Osteocyte (in vitro differentiated cells): ENCODE measurements around the gene ACOT7. TPM values are rescaled to one million over a fixed set of nuclear protein-coding genes. Genes with fewer than 3 reads are reported as not detected.

ENCODE experiments used
- DNase-seq: peaks from one replicate; pipeline ENCODE4 v3.0.0; 2021; ENCODE audit warnings: mixed read lengths; ENCODE audit not compliant: unreplicated experiment; ENCODE audit errors: extremely low spot score
- H3K27ac Mint-ChIP-seq: one replicate; pipeline ENCODE4 v1.8.0; 2021; ENCODE audit warnings: mild to moderate bottlenecking, mixed read lengths; ENCODE audit not compliant: unreplicated experiment
- H3K27me3 Mint-ChIP-seq: one replicate; pipeline ENCODE4 v1.8.0; 2021; ENCODE audit warnings: mixed read lengths; ENCODE audit not compliant: unreplicated experiment
- H3K36me3 Mint-ChIP-seq: one replicate; pipeline ENCODE4 v1.8.0; 2021; ENCODE audit warnings: mixed read lengths; ENCODE audit not compliant: unreplicated experiment
- H3K4me1 Mint-ChIP-seq: one replicate; pipeline ENCODE4 v1.8.0; 2021; ENCODE audit warnings: mixed read lengths; ENCODE audit not compliant: unreplicated experiment
- H3K4me3 Mint-ChIP-seq: one replicate; pipeline ENCODE4 v1.8.0; 2021; ENCODE audit warnings: mild to moderate bottlenecking, moderate library complexity, mixed read lengths; ENCODE audit not compliant: unreplicated experiment
- H3K9me3 Mint-ChIP-seq: one replicate; pipeline ENCODE4 v1.8.0; 2021; ENCODE audit warnings: mixed read lengths; ENCODE audit not compliant: unreplicated experiment
- CTCF ChIP-seq: fragments of 200-600 bp; sonication (generic); IDR thresholded peaks from 2 replicates; pipeline ENCODE4 v1.5.0; 2021; ENCODE audit warnings: antibody characterized with exemption, mild to moderate bottlenecking, moderate library complexity
- total RNA-seq: library from RNA; stranded (reverse); gene quantifications from 2 replicates; pipeline ENCODE4 v1.2.1, GENCODE V29; 2021

Gene ACOT7
- total RNA-seq, 1 donor from 2014 or later: 21.8 TPM

GRCh38 chr1:6354659-6355317 is 38.8 kb downstream of the ACOT7 start:
- Mint-ChIP-seq H3K36me3 (no peaks in the 10 kb centered on the region), H3K4me3 (no peak overlapping the region), H3K4me1 (peaks cover 14% of the 10 kb centered on the region), H3K27ac (no peak overlapping the region), H3K9me3 (no peaks in the 10 kb centered on the region), H3K27me3 (no peaks in the 10 kb centered on the region)
- TF ChIP-seq CTCF: no peak
- no peak for DNase-seq

GRCh38 chr1:6353955-6354658 is 39.5 kb downstream of the ACOT7 start:
- H3K4me1 Mint-ChIP-seq: peaks cover 9% of the 10 kb centered on the region
- no peak overlapping the region for H3K27ac Mint-ChIP-seq
- H3K9me3 Mint-ChIP-seq: no peaks in the 10 kb centered on the region
- no peak for DNase-seq
- no peaks in the 10 kb centered on the region for H3K36me3 Mint-ChIP-seq
- no peak overlapping the region for H3K4me3 Mint-ChIP-seq
- H3K27me3 Mint-ChIP-seq: no peaks in the 10 kb centered on the region
- TF ChIP-seq CTCF: no peak

GRCh38 chr1:6353619-6353954 is 40.0 kb downstream of the ACOT7 start:
- H3K27ac Mint-ChIP-seq: no peak overlapping the region
- no peak for TF ChIP-seq CTCF
- H3K9me3 Mint-ChIP-seq: no peaks in the 10 kb centered on the region
- no peak for DNase-seq
- H3K27me3 Mint-ChIP-seq: no peaks in the 10 kb centered on the region
- H3K4me3 Mint-ChIP-seq: no peak overlapping the region
- H3K36me3 Mint-ChIP-seq: no peaks in the 10 kb centered on the region
- peaks cover 7% of the 10 kb centered on the region for H3K4me1 Mint-ChIP-seq

GRCh38 chr1:6352138-6352563 is 41.4 kb downstream of the ACOT7 start:
- peaks cover 7% of the 10 kb centered on the region for H3K4me1 Mint-ChIP-seq
- DNase-seq: no peak
- no peaks in the 10 kb centered on the region for H3K27me3 Mint-ChIP-seq
- H3K27ac Mint-ChIP-seq: no peak overlapping the region
- no peak overlapping the region for H3K4me3 Mint-ChIP-seq
- H3K36me3 Mint-ChIP-seq: no peaks in the 10 kb centered on the region
- no peak for TF ChIP-seq CTCF
- no peaks in the 10 kb centered on the region for H3K9me3 Mint-ChIP-seq

GRCh38 chr1:6351480-6352137 is 42.0 kb downstream of the ACOT7 start:
- Mint-ChIP-seq H3K27ac (no peak overlapping the region), H3K9me3 (no peaks in the 10 kb centered on the region), H3K4me3 (no peak overlapping the region), H3K4me1 (peaks cover 7% of the 10 kb centered on the region), H3K36me3 (no peaks in the 10 kb centered on the region), H3K27me3 (no peaks in the 10 kb centered on the region)
- no peak for TF ChIP-seq CTCF
- no peak for DNase-seq
